Mammary epithelial cell (primary cell): ENCODE results near the gene MARK2.

ENCODE experiments used
- EZH2 ChIP-seq: IDR thresholded peaks from 2 replicates; pipeline ENCODE4 v1.6.1; 2012; ENCODE audit warnings: low read length, inconsistent platforms, borderline replicate concordance
- TF ChIP-seq, protein P1 (sequence below), 2 donors: IDR thresholded peaks in 1 of 2; conservative IDR thresholded peaks in 1 of 2; 2 replicates each; pipeline ENCODE4 v1.5.1; 2011 to 2012; ENCODE audit warnings: inconsistent platforms in 2 of 2, low read length in 2 of 2, mild to moderate bottlenecking in 2 of 2, control low read depth in 1 of 2, low read depth in 1 of 2; ENCODE audit not compliant: insufficient read depth in 1 of 2; ENCODE audit errors: extremely low read depth in 1 of 2

GRCh38 chr11:63843041-63843440 is 4.1 kb downstream of the MARK2 start:
- TF ChIP-seq, protein P1, sequence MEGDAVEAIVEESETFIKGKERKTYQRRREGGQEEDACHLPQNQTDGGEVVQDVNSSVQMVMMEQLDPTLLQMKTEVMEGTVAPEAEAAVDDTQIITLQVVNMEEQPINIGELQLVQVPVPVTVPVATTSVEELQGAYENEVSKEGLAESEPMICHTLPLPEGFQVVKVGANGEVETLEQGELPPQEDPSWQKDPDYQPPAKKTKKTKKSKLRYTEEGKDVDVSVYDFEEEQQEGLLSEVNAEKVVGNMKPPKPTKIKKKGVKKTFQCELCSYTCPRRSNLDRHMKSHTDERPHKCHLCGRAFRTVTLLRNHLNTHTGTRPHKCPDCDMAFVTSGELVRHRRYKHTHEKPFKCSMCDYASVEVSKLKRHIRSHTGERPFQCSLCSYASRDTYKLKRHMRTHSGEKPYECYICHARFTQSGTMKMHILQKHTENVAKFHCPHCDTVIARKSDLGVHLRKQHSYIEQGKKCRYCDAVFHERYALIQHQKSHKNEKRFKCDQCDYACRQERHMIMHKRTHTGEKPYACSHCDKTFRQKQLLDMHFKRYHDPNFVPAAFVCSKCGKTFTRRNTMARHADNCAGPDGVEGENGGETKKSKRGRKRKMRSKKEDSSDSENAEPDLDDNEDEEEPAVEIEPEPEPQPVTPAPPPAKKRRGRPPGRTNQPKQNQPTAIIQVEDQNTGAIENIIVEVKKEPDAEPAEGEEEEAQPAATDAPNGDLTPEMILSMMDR (conservative IDR thresholded peaks at IDR 0.05 in 1 of 2, IDR thresholded peaks at IDR 0.05 in 1 of 2; ENCODE audit: extremely low read depth in 1 of 2, insufficient read depth in 1 of 2, low read depth in 1 of 2, low read length in 2 of 2), result no peak
- no peak for TF ChIP-seq EZH2
